ENCODE data around the gene FAM8A1. TPM values are rescaled to one million over a fixed set of nuclear protein-coding genes. Genes with fewer than 3 reads are reported as not detected.

FAM8A1 gene
- total and polyA plus RNA-seq, 2 of the 13 experiments (the other 11 are each of a cell fraction or from before 2014, with no cell fraction given), result 30.5 to 34.3 TPM

DNA sequence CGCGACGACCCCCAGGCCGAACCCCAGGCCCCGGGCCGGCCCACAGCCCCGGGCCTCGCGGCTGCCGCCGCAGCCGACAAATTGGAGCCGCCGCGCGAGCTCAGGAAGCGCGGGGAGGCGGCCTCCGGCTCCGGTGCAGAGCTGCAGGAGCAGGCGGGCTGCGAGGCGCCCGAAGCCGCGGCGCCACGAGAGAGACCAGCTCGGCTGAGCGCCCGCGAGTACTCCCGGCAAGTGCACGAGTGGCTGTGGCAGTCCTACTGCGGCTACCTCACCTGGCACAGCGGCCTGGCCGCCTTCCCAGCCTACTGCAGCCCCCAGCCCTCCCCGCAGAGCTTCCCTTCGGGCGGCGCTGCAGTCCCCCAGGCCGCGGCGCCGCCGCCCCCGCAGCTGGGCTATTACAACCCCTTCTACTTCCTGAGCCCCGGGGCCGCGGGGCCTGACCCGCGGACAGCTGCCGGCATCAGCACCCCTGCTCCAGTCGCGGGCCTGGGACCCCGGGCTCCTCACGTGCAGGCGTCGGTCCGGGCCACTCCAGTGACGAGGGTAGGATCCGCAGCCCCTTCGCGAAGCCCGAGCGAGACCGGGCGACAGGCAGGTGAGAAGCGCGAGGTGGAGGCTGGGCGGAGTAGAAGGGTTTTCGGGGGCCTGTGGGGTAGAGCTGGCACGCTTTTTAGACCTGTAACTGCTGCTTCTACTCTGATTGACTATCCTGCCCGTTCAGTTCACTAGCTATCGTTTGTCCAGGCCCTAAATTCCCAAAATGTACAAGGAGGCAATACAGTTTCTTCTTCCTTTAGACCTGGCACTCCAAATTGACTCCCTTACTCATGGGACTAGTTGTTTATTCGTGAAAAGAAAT, 654 bp downstream of the FAM8A1 start (continued):
- no peak for TF ChIP-seq ZNF556 (CRISPR knock-in tag; IDR thresholded peaks at IDR 0.05; ENCODE audit: borderline replicate concordance)
- peak; percentile 38; the same call in 1 of the 2 replicates for TF ChIP-seq ZNF414 (CRISPR knock-in tag; IDR thresholded peaks at IDR 0.05)
- TF ChIP-seq ZNF777 (CRISPR knock-in tag; IDR thresholded peaks at IDR 0.05), result peak; percentile 23
- TF ChIP-seq, protein P1, sequence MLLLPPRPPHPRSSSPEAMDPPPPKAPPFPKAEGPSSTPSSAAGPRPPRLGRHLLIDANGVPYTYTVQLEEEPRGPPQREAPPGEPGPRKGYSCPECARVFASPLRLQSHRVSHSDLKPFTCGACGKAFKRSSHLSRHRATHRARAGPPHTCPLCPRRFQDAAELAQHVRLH (CRISPR knock-in tag; IDR thresholded peaks at IDR 0.05; ENCODE audit: borderline replicate concordance, low read depth), result peak; percentile 76; the same call in 1 of the 2 replicates
- 0 out of 2 replicates have a peak, but pooled peaks have one; percentile 64 for TF ChIP-seq FOXC1 (CRISPR knock-in tag; IDR thresholded peaks at IDR 0.05; ENCODE audit: borderline replicate concordance)
- TF ChIP-seq, protein P2, sequence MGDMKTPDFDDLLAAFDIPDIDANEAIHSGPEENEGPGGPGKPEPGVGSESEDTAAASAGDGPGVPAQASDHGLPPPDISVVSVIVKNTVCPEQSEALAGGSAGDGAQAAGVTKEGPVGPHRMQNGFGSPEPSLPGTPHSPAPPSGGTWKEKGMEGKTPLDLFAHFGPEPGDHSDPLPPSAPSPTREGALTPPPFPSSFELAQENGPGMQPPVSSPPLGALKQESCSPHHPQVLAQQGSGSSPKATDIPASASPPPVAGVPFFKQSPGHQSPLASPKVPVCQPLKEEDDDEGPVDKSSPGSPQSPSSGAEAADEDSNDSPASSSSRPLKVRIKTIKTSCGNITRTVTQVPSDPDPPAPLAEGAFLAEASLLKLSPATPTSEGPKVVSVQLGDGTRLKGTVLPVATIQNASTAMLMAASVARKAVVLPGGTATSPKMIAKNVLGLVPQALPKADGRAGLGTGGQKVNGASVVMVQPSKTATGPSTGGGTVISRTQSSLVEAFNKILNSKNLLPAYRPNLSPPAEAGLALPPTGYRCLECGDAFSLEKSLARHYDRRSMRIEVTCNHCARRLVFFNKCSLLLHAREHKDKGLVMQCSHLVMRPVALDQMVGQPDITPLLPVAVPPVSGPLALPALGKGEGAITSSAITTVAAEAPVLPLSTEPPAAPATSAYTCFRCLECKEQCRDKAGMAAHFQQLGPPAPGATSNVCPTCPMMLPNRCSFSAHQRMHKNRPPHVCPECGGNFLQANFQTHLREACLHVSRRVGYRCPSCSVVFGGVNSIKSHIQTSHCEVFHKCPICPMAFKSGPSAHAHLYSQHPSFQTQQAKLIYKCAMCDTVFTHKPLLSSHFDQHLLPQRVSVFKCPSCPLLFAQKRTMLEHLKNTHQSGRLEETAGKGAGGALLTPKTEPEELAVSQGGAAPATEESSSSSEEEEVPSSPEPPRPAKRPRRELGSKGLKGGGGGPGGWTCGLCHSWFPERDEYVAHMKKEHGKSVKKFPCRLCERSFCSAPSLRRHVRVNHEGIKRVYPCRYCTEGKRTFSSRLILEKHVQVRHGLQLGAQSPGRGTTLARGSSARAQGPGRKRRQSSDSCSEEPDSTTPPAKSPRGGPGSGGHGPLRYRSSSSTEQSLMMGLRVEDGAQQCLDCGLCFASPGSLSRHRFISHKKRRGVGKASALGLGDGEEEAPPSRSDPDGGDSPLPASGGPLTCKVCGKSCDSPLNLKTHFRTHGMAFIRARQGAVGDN (CRISPR knock-in tag; IDR thresholded peaks at IDR 0.05), result peak; percentile 89
- peak; percentile 61 for TF ChIP-seq ZNF451 (CRISPR knock-in tag; IDR thresholded peaks at IDR 0.05)
- peak; percentile 18; the same call in 1 of the 2 replicates for TF ChIP-seq ZNF772 (CRISPR knock-in tag; IDR thresholded peaks at IDR 0.05)
- peak; percentile 84; the same call in 1 of the 2 replicates for TF ChIP-seq PAX8 (CRISPR knock-in tag; IDR thresholded peaks at IDR 0.05; ENCODE audit: borderline replicate concordance)
- TF ChIP-seq BHLHE40 (IDR thresholded peaks at IDR 0.05; ENCODE audit: low read length), result peak; percentile 77
- peak; percentile 11; the same call in 1 of the 2 replicates for TF ChIP-seq ZNF124 (CRISPR knock-in tag; IDR thresholded peaks at IDR 0.05)
- no peak for TF ChIP-seq ZNF138 (CRISPR knock-in tag; IDR thresholded peaks at IDR 0.05; ENCODE audit: low read depth)
- TF ChIP-seq ZFAT (CRISPR knock-in tag; conservative IDR thresholded peaks at IDR 0.05), result 0 out of 2 replicates have a peak, but pooled peaks have one; percentile 34
- no peak for TF ChIP-seq MIXL1 (CRISPR knock-in tag; IDR thresholded peaks at IDR 0.05)
- no peak for TF ChIP-seq ZBTB21 (CRISPR knock-in tag; IDR thresholded peaks at IDR 0.05)
- peak; percentile 7; the same call in 1 of the 2 replicates for TF ChIP-seq ZSCAN31 (CRISPR knock-in tag; IDR thresholded peaks at IDR 0.05; ENCODE audit: low read depth)
- TF ChIP-seq ZSCAN29 (CRISPR knock-in tag; conservative IDR thresholded peaks at IDR 0.05), result 0 out of 2 replicates have a peak, but pooled peaks have one; percentile 62
- TF ChIP-seq NRL (CRISPR knock-in tag; IDR thresholded peaks at IDR 0.05; ENCODE audit: borderline replicate concordance), result peak; percentile 82; the same call in 1 of the 2 replicates
- peak; percentile 75; the same call in 1 of the 2 replicates for TF ChIP-seq KLF15 (CRISPR knock-in tag; IDR thresholded peaks at IDR 0.05; ENCODE audit: borderline replicate concordance)
- TF ChIP-seq ZNF670 (CRISPR knock-in tag; IDR thresholded peaks at IDR 0.05; ENCODE audit: borderline replicate concordance), result peak; percentile 74; the same call in 1 of the 2 replicates
- TF ChIP-seq ZBTB2 (CRISPR knock-in tag; IDR thresholded peaks at IDR 0.05; ENCODE audit: low read depth), result peak; percentile 59; the same call in 1 of the 2 replicates
- 0 out of 2 replicates have a peak, but pooled peaks have one; percentile 60 for TF ChIP-seq REXO4 (CRISPR knock-in tag; IDR thresholded peaks at IDR 0.05; ENCODE audit: borderline replicate concordance)
